GM12891 (cell line): ENCODE results near the gene EPB41L2. TPM values are rescaled to one million over a fixed set of nuclear protein-coding genes. Genes with fewer than 3 reads are reported as not detected.
"Not testable (repeated sequence)": the region's sequence is repeated elsewhere in the genome, so short reads cannot be mapped to it uniquely, and the experiment has no call there.

Experiments used
- DNase-seq: peaks from one replicate; pipeline ENCODE4 v3.0.0; 2011; ENCODE audit warnings: low spot score; ENCODE audit not compliant: insufficient read length
- FAIRE-seq: peaks from 2 replicates; lab custom pipeline; 2011; peaks lifted over from hg19 to GRCh38; lab: Jason Lieb, UNC
- PAX5 ChIP-seq: IDR thresholded peaks from 2 replicates; pipeline ENCODE4 v1.6.1; 2011; ENCODE audit warnings: low read length, moderate library complexity, mild to moderate bottlenecking; ENCODE audit not compliant: insufficient read depth, severe bottlenecking
- POLR2A ChIP-seq: IDR thresholded peaks from 2 replicates; pipeline ENCODE4 v1.6.1; 2011; ENCODE audit warnings: low read depth, low read length, control low read depth
- POLR2AphosphoS5 ChIP-seq: IDR thresholded peaks from 2 replicates; pipeline ENCODE4 v1.6.1; 2011; ENCODE audit warnings: low read depth, low read length, control low read depth
- POU2F2 ChIP-seq: IDR thresholded peaks from 2 replicates; pipeline ENCODE4 v1.6.1; 2011; ENCODE audit warnings: low read depth, mild to moderate bottlenecking, control low read depth, low read length, moderate library complexity
- SPI1 ChIP-seq: IDR thresholded peaks from 2 replicates; pipeline ENCODE4 v1.6.1; 2011; ENCODE audit warnings: low read depth, low read length, control low read depth
- TAF1 ChIP-seq: IDR thresholded peaks from 2 replicates; pipeline ENCODE4 v1.6.1; 2011; ENCODE audit warnings: low read depth, low read length, control low read depth
- polyA plus RNA-seq: library from polyadenylated mRNA; unstranded; fragments of >200 nt; gene quantifications from one replicate; pipeline ENCODE4 v1.2.1, GENCODE V29; 2012; ENCODE audit warnings: low read depth, missing spikeins, inconsistent platforms; ENCODE audit not compliant: missing spikeins

Gene EPB41L2
- 7.3 TPM for polyA plus RNA-seq

DNA sequence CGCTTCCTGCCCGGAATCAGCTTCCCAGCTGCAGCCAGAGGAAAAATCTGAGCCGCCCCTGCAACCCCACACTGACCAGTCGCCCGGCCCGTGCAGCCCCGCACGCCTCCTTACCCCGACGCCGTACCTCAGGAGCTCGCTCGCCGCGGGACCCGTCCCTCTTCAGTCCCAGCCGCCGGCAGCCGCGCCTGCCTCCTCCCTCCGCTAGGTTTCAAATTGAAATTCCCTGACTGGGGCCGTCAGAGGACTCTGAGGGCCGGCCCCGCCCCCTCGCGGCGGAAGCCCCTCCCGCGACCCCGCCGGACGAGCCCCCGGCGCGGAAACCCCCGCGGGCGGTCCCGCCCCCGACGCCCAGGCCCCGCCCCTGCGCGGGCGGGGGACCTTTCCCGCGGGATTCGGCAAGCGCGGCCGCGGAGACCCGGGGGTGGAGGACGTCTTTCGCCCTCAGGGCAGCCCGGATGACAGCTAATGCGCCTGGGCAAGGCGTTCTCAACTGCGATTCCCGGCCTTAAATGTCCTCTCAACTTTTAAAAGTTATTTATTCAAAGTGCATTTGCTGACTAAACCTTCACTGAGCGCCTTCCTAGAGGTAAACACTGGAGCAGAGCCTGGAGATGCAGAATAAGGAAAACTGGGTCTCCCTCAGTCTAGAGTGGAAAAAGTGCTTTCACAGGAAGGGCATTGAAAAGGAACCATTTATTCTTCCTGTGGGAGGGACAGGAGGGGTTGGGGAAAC, at the start of gene EPB41L2:
Gene EPB41L2, minus strand, starts transcription at position 218 of the 736 bp plus-strand sequence. CDS start 106,760 bp downstream, outside the sequence.
- peak; percentile 44 for DNase-seq
- FAIRE-seq: no peak
- no peak for TF ChIP-seq SPI1
- no peak for TF ChIP-seq POLR2AphosphoS5
- no peak for TF ChIP-seq PAX5
- TF ChIP-seq POU2F2: no peak
- no peak for TF ChIP-seq POLR2A
- no peak for TF ChIP-seq TAF1

DNA sequence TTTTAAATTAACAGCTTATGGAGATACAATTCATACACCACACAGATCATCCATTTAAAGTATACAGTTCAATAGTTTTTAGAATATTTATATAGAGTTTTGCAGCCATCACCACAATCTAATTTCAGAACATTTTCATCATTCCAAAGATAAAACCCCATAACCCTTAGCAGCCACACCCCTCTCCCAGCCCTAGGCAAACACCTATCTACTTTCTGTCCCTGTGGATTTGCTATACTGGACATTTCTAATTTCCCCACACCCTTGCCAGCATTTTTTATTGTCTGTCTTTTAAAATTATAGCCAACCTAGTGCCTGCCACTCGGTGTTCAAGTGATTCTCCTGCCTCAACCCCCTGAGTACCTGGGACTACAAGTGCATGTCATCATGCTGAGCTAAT, 49.2 kb upstream of the EPB41L2 start:
- TF ChIP-seq SPI1 (no peak), POU2F2 (no peak), TAF1 (no peak), POLR2A (no peak), PAX5 (no peak), POLR2AphosphoS5 (no peak)
- FAIRE-seq (no peak), DNase-seq (no peak)

DNA sequence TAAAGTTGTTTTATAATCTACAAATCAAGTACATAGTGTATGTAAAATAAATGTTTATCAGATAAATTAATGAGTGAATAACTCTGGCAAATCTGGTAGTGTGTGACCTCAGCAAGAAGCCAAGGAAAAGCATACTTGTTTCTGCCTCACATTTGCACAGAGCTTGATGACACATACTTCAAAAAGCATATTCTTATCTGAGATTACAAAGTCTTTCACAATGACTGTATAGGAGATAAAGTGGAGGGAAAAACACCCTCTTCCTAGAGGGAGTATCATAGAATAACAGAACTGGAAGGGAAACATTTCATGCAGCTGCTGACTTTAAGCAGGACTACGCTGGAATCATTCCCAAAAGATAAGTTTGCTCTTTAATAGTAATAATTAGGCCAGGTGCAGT, 44.1 kb upstream of the EPB41L2 start:
- DNase-seq (no peak), FAIRE-seq (no peak)
- TF ChIP-seq POLR2A: no peak
- TF ChIP-seq SPI1: no peak
- no peak for TF ChIP-seq POU2F2
- TF ChIP-seq TAF1: no peak
- TF ChIP-seq POLR2AphosphoS5: no peak

DNA sequence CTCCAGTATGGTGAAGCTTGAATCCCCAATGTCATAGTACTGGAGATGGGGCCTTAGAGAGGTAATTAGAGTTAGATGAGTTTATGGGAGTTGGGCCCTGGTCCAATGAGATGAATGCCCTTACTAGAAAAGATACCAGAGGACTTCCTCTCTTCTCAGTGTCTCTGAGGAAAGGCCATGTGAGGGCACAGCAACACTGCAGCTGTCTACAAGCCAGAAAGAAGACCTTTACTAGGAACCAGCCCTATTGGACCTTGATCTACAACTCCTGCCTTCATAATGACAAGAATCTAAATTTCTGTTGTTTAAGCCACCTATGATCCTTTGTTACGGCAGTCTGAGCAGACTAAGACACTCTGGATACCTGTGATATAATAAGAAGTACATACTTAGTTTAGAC, 40.9 kb upstream of the EPB41L2 start:
- DNase-seq (no peak), FAIRE-seq (no peak)
- TF ChIP-seq POLR2AphosphoS5 (no peak), SPI1 (no peak), TAF1 (no peak), POU2F2 (no peak), POLR2A (no peak)

DNA sequence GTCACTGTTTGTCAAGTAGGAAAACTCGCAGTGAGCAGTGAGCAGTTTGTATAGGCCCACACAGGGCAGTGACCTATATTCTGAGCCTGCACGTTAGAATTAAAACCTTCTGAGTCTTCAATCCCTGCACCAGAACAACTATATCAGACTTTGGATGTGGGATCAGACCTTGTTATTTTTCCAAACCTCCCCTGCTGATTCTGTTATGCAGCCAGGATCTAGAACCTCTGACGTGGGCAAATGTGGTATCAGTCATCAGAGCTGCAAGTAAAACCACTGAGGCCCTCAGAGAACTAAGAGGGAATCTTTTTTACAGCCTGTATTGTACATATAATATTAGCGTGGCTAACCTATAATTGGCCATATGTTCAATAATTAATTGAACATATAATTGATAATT, 40.3 kb upstream of the EPB41L2 start:
- TF ChIP-seq TAF1: no peak
- no peak for TF ChIP-seq POLR2AphosphoS5
- TF ChIP-seq PAX5: no peak
- no peak for TF ChIP-seq POU2F2
- no peak for TF ChIP-seq SPI1
- TF ChIP-seq POLR2A: no peak
- DNase-seq: no peak
- FAIRE-seq: no peak

DNA sequence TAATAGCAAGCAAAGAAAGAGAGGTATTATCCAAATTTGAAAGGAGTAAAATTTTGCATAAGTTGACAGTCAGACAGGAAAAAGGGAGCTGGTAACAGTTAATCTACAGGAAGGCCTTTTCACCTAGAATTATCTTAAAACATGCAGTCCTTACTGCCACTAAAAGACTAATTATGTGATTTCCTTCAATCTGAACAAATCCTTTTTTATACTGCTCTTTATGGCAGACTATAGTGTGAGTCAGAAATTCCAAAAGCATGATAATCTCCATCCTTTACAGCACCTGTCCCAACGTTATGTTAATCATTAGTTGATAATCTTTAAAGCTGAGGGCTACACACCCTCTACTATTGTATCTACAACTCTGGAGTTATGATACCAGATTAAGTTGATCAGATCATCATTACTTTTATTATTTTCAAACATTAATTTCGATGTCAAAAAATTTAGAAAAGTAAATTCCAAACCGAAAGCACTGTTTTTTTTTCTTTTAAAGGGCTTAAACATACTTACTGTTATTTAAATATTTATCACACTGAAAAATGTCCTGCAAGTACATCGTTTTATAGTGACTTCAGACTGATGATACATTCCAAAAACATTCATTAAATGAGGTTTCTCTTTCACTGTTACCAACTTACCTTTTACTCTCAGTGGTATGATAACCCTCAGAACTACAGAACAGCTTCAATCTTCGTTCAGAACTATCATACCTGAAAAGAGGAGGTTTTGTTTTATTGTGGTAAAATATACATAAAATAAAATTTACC, 39.1 kb upstream of the EPB41L2 start:
- no peak for TF ChIP-seq POLR2A
- TF ChIP-seq TAF1: no peak
- TF ChIP-seq SPI1: no peak
- no peak for TF ChIP-seq PAX5
- no peak for TF ChIP-seq POU2F2
- no peak for TF ChIP-seq POLR2AphosphoS5
- DNase-seq: no peak
- FAIRE-seq: no peak

DNA sequence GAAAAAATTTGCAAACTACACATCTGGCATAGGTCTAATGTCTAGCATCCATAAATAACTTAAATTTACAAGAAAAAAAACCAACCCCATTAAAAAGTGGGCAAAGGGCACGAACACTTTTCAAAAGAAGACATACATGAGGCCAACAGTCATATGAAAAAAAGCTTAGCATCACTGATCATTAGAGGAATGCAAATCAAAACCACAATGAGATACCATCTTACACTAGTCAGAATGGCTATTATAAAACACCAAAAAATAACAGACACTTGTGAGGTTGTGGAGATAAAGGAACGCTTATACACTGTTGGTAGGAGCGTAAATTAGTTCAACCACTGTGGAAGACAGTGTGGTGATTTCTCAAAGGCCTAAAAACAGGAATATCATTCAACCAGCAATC, 33.7 kb upstream of the EPB41L2 start:
- DNase-seq (no peak), FAIRE-seq (no peak)
- no peak for TF ChIP-seq POLR2AphosphoS5
- no peak for TF ChIP-seq TAF1
- TF ChIP-seq PAX5: no peak
- no peak for TF ChIP-seq POLR2A
- no peak for TF ChIP-seq POU2F2
- TF ChIP-seq SPI1: no peak

DNA sequence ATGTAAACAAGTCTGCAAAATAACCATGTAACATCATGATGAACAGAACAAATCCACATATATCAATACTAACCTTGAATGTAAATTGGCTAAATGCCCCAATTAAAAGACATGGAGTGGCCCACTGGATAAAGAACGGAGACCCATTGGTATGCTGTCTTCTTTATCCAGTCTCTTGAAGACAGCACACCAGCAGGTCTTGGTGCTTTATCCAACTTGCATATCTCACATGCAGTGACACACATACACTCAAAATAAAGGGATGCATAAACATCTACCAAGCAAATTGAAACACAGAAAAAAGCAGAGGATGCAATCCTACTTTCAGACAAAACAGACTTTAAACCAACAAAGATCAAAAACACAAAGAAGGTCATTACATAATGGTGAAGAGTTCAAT, 30.3 kb upstream of the EPB41L2 start:
- no peak for DNase-seq
- FAIRE-seq: no peak
- TF ChIP-seq POLR2A (no peak), POU2F2 (no peak), POLR2AphosphoS5 (no peak), TAF1 (no peak), PAX5 (no peak), SPI1 (no peak)

DNA sequence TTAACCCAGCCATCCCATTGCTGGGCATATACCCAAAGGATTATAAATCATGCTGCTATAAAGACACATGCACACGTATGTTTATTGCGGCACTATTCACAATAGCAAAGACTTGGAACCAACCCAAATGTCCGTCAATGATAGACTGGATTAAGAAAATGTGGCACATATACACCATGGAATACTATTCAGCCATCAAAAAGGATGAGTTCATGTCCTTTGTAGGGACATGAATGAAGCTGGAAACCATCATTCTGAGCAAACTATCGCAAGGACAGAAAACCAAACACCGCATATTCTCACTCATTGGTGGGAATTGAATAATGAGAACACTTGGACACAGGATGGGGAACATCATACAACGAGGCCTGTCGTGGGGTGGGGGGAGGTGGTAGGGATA, 28.9 kb upstream of the EPB41L2 start:
- DNase-seq, FAIRE-seq: not testable (repeated sequence)
